ENCODE measurements around the gene PINK1.

PINK1 gene

DNA sequence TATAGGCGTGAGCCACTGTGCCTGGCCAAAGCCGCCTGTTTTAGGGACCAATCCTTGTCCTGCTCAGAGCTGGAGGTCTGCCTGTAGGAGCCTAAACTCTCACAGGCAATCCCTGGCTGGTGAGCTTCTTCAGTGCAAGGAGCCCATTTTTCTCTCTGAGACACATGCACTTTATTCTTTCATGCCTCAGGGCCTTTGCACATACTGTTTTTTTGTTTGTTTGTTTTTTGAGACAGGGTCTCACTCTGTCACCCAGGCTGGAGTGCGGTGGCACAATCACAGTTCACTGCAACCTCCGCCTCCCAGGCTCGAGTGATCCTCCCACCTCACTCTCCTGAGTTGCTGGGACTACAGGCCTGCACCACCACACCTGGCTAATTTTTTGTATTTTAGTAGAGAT, 21.6 kb upstream of the PINK1 start:
- DNase-seq: no peak

GRCh38 chr1:20612221-20612746, 21.0 kb upstream of the PINK1 start:
- DNase-seq: peak; percentile 65

DNA sequence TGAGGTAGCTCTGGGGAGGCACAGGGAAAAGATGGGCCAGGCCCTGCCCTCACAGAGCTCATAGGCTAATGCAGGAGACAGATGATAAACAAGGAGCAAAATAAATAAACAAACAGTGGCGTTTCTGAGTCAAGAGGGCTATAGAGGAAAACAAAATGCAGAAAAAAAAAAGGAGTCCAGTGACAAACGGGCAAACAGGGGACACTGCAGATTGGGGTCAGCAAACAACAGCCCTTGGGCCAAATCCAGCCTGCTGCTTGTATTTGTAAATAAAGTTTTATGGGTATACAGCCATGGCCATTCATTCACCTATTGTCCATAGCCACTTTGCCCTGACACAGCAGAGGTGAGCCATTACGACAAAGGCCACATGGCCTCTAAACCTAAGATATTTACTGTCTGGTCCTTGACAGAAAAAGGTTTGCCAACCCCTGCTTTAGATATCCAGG, 19.1 kb upstream of the PINK1 start:
- no peak for DNase-seq

GRCh38 chr1:20615946-20616846, 17.1 kb upstream of the PINK1 start:
- no peak for DNase-seq

DNA sequence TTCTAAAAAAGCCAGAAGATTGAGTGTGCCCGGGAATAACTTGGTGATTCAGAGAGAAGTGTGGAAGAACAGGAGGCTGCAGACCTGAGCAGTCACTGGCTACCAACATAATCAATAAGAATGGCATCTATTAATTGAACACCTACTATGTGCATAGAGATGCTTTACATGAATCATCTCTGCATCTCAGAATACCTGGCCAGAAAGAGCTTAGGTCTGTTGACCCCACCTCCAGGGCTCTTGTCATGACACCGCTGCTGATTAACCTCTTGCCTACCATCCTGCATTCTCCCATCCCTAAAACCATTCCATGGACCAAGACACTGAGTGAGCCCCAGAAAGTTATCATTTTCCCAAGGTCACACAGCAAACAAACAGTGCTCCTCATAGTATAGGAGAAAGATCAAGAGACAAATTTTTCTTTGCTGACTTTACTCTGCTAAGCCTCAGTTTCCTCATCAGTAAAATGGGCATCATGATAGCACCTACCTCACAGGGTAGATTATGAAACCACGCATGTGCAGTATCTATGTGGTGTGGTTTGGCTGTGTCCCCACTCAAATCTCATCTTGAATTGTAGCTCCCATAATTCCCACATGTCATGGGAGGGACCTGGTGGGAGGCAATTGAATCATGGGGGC, 16.3 kb upstream of the PINK1 start:
- DNase-seq: no peak

GRCh38 chr1:20618550-20618949, 14.7 kb upstream of the PINK1 start:
- no peak for DNase-seq

DNA sequence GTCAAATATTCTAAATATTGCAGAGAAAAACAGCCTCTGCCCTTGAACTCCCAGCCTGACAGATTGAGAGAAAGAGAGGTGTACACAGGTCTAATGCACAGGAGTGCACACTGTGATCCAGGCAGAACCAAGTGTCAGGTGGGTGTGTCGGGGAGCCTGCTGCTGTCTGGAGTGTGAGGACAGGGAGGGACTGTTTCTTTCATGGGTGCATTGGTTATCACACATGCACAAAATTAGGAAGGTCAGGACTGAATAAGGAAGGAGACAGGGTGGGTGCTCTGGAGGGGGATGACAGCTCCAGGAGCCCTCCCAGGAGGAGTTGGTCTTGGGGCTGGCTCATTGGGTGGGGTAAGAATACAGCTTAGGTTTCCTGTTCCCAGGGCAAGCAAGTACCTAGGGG, 13.3 kb upstream of the PINK1 start:
- DNase-seq: no peak

GRCh38 chr1:20621012-20621411, 12.2 kb upstream of the PINK1 start:
- DNase-seq: no peak

GRCh38 chr1:20624709-20625108, 8.5 kb upstream of the PINK1 start:
- DNase-seq: no peak

GRCh38 chr1:20625176-20626097, 7.8 kb upstream of the PINK1 start:
- no peak for DNase-seq

- DNase-seq: no peak
Measured at GRCh38 chr1:20626098-20626427, 7.2 kb upstream of the PINK1 start.

DNA sequence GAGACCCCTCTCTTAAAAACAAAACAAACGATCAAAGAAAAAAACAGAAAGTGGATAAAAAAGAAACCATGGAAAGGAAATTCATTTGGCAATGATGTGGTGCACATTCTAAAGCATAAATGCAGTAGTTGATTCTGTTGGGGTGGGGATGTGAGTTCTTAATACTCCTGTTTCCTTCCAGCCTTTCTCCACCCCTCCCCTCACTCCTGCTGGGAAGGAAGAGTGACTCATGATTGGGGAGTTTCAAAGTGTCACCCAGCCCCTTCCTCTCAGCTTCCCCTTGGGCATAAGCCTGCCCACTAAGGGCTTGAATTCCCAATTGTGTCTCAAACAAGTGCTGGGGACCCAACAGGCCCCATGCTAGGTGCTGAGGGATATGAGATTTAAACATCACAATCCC, 6.7 kb upstream of the PINK1 start:
- no peak for DNase-seq

DNA sequence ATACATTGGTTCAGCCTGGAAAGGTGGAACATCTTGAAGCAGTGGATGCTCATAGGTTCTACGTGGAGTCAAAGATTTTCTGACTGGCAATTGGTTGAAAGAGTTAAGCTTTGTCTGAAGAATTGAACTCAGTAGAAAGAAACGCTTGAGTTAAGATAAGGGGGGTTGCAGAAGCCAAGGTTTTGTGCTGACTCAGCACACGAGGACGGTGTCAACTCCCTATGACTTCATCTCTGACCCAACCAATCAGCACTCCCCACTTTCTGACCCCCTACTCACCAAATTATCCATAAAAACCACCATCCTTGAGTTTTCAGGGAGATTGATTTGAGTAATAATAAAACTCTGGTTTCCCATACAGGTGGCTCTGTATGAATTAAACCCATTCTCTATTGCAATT, 2.5 kb upstream of the PINK1 start:
- no peak for DNase-seq

DNA sequence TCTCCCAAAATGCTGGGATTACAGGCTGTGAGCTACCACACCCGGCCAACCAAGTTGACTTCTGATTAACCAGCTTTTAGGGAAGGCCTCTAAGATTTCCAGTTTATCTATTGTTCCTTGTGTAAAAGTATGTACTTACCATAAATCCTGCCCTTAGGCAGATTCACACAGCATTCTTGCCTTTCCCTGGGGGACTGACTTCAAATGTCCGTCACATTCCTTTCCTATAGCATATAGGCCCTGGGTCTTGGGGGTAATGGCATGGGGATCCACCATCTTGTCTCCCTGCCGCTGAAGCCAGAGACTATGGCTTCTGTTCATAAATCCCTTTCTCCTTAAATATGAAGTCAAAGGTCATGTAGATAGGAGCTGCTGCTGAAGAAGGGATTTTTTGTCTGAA, 872 bp upstream of the PINK1 start:
- no peak for DNase-seq

GRCh38 chr1:20634065-20634593, 871 bp downstream of the PINK1 start:
- no peak for DNase-seq

DNA sequence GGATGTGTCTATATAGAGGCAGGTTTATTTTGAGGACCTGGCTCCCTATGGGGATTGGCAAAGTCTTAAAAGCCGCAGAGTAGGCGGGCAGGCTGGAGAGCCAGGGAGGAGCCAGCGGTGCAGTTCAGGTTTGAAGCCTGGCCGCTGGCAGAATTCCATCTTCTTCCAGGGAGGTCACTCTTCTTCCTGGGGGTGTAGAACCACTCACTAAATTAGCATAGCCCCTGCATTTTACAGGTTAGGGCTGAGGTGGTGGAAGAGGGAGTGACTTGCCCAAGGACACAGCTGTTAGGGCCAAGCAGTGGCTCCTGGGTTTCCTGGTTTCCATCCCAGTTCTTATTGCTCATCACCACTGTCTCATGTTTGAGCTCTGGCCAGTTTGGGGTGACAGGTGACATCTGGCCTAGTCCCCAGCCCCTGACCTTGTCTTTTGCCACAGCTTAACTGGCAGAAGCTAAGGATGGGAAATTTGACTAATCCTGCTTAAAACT, 1.4 kb downstream of the PINK1 start:
- DNase-seq: no peak

DNA sequence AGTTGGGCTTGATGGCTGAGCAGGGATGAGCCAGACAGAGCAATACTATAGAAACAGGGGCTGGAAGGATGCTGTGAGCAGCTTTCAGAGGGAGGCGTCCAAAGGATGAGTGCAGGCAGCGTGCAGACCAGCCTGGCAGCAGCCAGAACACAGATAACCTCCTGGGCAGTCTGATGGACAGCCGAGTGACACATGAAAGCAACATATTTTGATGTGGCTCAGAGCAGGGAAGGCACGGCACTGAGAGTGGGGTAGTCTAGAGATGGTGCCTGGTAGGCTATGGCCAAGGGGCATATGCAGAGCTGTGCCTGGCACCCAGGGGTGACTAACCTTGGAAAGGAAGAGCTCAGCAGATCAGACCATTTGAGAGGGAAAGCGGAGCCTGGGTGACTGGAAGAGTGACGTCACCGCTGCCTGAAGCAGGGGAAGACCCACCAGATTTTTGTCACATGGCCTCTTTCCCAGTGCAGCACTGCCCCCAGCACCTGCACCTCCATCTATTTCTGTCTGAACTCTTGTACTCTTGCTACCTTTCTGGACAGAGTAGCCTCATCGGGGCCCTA, 3.6 kb downstream of the PINK1 start:
- no peak for DNase-seq

DNA sequence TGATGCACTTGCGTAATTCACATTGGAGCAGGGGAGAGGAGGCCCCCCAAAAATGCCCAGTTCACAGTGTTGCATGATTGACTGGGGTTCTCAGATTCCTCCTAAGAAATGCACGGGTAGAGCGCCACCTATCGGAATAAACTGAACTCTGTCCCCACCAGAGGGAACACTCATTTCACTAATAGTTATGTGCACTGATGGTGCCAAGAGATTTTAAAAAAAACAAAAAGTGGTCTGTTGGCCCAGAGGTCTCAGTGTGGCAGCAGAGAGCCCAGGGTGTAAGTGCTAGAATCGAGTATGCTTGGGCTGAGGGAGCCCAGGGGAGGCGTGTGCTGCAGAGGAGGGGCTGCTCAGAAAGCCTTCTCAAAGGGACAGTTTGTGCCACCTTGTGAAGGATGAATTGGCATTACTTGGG, 6.9 kb downstream of the PINK1 start:
- DNase-seq: no peak

- no peak for DNase-seq
Measured at GRCh38 chr1:20641975-20642374, 8.7 kb downstream of the PINK1 start.

GRCh38 chr1:20643080-20643479, 9.8 kb downstream of the PINK1 start:
- DNase-seq: no peak

GRCh38 chr1:20644416-20644815, 11.2 kb downstream of the PINK1 start:
- DNase-seq: no peak

DNA sequence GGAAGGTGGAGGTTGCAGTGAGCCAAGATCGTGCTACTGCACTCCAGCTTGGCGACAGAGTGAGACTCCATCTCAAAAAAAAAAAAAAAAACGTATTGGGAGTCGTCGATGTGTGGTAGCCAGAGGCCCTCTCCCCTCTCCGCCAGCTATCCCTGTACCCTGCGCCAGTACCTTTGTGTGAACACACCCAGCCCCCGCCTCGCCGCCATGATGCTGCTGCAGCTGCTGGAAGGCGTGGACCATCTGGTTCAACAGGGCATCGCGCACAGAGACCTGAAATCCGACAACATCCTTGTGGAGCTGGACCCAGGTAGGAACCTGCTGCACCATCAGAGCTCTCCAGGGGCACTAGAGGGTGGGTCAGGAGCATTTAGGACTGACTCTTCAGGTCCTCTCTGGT, 12.2 kb downstream of the PINK1 start:
- DNase-seq: no peak
